GM21619 (cell line): ENCODE data around the gene OTOF.
"Not testable (repeated sequence)": the region's sequence is repeated elsewhere in the genome, so short reads cannot be mapped to it uniquely, and the experiment has no call there.

Experiments
- ATAC-seq: cut with Tn5 transposase; IDR thresholded peaks from one replicate; pipeline ENCODE4 v1.9.1; 2021; ENCODE audit not compliant: unreplicated experiment

The OTOF gene

DNA sequence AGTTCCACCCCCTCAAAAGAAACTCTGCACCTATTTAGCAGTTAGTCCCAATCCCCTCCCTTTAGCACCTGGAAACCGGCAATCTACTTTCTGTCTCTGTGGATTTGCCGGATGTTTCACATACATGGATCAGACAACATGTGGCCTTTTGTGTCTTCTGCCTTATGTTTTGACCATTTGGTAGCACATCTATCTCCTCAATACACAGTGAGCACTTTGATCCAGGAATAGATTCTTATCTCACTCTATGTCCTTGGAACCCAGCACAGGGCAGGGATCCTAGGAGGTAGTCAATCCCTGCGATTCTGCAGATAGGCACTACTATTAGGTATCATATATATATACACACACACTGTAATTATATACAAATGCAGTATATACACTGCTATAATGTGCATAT, 3.8 kb upstream of the OTOF start:
- ATAC-seq = no peak

DNA sequence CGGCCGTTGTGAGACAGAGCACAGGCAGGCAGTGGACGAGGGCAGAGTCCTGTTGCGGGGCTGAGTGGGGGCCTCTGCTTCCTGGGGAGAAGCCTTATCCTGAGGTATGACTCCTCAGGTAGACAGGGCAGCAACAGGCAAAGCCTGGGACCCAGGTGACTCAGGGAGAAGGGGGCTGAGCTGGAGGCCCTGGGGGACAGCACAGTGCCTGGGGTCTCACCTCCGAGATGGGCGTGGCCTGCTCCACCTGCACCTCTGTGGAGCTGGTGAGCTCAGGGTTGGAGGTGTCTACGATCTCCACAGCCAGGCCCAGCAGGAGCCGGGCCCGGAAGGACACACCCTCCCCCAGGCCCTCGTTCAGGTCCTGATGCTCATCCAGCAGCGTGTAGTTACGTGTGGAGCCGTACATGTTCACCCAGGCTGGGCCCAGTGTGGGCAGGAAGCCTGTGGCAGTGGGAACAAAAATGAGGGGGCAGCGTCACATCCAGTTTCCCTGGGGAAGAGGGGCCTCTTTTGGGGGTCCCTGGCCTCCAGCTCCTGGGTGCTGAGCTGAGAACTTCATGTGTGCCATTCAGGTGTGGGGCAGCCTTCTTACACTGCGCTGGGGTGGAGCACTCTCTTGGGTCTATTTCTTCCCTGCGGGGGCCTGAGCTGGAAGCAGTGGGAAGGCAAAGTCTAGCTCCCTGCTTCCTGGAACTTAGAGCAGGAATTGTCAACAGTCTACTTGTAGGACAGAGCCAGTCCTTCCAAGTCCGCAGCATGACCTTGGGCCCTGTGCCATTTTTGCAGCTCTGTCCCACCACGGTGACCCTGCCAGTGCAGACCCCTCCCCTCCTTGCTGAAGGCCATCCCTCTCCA, 2.9 kb upstream of the OTOF start:
- no peak for ATAC-seq

DNA sequence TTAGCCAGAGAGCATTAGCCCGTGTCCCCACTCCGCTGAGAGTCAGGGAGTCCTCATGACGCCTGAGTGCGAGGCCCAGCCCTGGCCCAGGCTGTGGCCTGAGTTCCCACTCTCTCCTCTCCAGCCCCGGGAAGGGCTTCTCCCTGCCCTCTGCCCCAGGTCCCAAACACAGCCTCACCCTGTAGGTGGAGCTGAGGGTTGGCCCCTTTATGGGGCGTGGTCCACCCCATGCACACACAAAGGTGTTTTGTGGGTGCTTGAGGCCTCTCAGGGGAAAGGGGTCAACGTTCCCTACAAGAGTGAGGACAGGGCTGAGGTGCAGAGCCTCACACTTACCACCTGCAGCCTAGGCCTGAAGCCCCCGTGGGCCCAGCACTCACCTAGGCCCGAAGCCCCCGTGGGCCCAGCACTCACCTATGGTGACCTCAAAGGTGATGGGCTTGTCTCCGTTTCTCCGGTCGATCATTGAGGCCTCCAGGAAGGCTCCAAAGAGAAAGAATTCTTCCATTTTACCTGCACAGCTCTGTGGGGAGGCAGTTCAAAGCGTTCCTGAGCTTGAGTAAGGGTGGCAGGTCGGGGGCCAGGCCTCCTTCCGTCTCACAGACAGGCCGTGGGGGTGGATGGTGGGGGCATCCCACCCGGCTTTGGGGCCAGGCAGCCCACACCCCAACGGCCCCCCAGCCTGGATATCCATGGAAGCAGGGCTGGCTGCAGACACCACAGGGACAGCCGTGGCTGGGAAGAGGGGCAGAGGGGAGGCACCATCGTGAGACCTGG, 2.1 kb upstream of the OTOF start:
- ATAC-seq = no peak

DNA sequence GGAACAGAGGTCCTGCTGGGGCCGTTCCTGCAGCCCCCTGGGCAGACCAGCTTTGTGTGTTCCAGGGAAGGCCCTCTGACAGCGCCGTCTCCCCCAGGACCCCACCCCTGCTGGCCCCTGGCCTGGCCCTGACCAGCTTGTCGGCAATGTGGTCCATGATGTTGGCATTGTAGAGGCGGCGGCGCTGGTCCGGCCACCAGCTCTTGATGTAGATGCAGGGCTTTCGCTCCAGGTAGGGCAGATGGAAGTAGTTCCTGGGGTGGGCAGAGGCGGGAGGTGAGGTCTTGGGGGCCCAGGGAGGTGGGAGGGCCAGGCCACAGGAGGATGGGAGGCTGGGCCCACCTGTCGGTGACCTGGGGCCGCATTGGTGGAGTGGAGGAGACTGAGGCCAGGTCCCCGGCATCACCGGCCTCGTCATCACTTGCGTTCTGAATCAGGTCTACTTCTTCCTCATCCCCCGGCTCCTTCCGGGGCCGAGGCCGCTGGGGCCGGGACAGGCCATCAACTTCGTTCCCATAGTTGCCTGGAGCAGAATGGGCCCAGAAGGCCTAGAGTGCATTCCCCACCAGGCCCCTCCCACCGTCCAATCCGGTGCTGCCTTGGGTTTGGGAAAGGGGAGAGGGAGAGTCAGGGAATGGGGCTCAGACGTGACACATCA, 1.3 kb upstream of the OTOF start:
- ATAC-seq = no peak

DNA sequence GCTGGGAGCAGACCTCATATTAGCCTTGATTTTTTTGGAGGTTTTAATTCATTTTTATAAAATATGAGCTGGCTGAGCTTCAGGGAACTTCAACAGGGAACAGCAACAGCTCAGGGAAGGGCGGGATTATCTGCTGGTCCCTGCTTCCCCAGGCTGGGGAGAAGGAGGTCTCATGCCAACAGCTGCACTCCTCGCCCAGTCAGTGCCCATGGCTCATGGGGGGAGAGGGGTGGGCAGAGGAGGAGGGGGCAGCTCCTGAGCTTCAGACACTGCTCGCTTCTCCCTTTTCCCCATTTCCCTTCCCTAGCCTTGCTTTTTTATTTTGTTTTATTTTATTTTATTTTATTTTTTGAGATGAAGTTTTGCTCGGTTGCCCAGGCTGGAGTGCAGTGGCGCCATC, 442 bp upstream of the OTOF start:
- no peak for ATAC-seq

DNA sequence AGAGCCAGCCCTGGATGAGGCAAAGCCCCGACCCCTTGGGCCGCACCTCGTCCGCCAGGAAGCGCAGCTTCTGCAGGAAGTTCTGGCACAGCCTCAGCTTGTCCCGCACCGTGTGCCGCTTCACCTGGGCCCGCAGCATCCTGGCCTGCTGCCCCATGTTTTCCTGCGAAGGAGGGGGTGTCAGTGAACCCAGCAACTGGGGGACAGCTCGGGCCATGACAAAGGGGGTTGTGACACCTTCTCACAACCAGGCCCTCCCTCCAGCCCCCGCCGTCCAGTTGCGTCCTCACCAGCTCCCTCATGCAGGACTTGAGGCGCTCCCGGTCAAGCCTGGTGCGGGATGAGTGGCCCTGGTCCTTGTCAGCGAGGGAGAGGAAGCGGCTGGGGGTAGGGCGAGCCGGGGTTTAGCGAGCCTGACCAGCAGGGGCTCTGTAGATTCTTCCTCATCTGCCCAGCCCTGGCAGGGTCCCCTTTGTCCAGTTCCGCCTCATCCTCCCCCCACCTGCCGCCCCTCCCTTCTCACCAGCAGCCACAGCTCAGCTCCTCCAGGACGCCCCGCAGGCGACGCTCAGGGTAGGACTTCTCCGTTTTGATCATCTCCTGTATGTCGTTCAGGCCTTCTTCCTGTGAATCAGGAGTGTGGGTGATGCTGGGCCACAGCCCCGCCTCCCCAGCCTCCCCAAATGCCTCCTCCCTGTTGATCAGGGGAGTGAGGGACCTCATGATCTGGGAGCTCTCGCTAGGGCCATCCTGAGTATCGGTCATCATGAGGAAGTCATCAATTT, 606 bp downstream of the OTOF start:
- ATAC-seq = no peak

DNA sequence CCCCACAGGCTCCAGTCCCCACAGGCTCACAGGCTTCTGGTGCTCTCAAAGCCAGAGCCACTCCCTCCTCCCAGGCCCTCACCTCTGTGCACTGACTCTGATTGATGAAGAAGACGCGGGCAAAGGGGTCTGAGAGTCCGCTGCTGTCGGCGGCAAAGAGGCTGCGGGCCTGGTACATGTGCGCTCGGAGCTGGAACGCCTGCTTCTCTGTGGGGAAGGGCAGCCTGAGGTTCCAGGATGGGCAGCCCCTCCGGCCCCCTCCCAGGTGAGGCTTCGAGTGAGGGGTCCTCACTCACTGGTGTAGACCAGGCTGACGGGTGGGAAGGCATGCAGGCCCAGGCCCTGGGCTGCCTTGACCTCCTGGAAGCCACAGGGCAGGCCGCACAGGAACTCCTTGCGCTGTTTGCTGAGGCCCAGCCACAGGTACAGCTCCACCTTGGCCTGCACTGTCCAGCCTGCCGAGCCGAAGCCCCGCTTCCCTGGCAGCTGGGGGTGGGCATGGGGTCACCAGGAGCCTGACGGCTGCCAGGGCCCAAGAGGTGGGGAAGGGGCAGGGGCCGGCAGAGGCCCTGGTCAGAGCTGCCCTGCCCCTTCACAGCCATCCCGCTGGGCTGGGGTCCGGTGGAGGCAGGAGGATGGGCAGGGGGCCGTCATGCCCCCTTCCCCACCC, 2.0 kb downstream of the OTOF start:
- ATAC-seq = no peak

DNA sequence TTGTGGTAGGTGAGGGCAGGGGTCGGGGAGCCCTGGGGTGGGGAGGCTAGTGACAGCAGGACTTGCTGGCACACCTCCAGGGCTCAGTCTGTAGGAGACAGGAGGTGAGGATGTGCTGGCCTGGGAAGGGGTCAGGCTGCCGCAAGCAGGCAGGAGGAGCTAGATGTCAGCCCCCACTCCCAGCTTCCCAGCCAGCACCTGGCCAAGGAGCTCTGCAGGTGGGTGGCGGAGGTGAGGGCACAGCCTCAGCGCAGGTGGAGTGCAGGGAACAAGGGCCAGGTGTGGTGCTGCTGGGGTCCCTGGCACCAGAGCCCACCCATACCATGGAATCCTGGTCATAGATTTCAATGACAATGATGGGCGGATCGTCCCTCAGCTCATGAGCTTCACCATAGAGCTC, 2.9 kb downstream of the OTOF start:
- ATAC-seq = no peak

DNA sequence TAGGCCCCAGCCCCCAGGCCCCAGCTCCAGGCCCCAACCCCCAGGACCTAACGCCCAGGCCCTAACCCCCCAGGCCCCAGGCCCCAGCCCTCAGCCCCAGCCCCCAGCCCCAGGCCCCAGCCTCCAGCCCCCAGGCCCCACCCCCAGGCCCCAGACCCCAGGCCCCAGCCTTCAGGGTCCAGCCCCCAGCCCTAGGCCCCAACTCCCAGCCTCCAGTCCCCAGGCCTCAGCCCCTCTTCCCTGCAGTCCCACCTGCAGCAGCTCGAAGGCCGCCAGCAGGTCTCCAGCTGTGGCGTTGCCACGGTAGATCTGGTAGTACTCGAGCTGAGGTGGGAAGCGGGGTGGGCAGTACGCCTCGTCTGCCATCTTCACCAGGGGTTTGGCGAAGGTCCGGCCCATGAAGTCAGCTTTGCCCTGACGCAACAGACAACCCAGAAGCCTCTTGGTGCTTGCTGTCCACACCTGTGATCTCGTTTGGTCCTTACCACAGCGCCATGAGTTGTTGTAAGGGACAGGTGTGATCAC, 3.6 kb downstream of the OTOF start:
- no peak for ATAC-seq

DNA sequence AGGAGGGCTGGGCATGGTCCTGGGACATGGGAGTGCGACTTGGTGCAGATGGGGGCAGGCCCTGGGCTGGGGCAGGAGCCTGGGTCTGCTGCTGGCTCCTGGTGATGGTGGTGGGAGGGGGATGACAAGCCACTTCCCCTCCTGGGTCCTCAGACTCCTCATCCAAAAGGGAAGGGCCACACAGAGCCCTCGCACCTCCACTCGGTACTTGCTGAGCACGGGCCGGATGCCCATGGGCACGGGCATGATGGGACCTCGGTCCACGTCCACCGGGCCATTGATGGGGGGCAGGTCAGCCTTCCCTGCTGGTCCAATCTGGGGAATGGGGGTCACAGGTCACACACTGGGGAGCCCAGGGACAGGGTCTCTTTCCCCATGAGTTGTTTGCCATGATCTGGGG, 4.1 kb downstream of the OTOF start:
- ATAC-seq = no peak

DNA sequence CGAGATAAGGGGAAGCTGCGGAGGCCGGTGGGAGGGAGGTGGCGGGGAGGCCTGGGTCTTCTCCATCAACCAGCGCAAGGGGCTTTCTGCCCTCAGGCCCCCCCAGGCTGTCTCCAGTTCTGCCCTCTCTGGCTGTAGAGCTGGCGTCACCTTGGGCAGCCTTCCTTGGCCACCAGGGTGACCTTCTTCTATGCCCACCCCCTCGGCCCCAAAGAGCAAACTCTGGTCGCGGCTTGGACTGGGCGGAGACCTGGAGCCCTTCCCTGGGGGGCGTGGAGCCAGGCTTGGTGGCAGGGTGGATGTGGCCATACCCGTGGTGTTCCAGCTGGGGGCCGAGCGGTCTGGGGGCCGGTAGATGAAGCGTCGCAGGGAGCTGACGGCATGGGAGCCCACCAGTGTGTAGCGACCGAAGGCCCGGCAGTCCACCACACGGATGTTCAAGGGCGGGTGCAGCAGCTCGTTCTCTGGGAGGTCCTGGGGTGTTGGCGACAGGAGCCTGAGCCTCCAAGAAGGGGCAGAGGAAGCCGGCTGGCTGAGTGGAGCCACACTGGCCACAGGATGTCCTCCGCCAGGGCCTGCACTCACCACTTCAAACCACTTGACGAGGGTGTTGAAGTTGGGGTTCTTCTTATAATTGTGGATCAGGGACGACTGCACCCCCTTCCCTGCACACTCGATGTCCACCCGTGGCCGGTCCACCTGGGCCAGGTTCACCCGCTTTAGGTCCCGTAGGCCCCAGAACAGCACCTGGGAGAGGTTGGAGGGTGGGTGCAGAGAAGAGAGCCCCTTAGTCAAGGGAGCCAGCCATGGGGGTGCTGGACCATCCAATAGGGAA, 4.9 kb downstream of the OTOF start:
- ATAC-seq = no peak

DNA sequence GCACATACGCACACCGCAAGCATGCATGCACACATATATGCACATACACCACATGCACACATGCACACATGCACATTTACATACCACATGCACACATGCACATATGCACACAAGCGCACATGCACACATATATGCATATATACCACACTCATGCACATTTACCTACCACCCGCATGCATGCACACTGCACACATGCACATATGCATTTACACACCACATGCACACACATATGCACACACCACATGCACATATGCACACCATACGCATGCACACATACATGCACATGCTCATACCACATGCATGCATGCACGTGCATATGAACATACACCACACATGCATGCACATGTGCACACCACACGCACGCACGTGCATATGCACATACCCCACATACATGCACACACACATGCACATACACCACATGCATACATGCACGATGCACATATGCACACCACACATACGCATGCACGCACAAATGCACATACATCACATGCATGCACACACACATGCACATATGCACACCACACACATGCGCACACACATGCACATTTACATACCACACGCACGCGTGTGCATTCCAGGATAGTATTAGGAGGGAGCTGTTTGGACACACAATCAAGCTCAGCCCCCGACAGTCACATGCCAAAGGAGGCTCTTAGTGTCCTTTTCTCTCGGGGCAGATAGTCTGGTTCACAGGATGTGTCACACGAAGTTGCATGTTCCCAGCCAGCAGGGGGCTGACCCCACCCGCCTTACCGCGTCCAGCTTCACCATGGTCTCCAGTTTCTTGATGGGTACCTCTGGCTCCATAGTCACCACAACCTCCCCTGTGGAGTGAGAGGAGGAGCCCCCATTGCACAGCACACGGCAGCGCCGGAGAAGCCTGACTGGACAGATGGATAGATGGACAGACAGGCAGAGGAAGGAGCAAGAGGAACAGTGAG, 5.9 kb downstream of the OTOF start:
- no peak for ATAC-seq

DNA sequence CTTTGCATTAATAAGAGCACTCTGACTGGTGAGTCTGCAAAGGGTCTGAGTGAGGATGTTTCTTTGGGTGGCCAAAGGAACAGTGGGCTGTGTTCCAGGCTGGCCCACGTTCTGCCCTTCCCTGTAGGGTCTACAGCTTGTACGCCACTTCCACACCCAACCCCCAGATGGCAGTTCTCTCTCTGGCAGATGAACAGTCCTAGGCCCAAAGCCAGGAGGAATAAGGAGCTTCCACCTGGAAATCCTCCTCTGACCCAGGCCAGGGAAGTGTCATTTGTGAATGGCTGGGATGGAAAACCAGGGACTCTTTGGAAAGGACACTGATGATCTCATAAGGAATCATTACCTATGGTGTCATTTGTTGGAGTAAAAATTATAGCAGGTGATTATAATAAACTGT, 6.6 kb downstream of the OTOF start:
- no peak for ATAC-seq

DNA sequence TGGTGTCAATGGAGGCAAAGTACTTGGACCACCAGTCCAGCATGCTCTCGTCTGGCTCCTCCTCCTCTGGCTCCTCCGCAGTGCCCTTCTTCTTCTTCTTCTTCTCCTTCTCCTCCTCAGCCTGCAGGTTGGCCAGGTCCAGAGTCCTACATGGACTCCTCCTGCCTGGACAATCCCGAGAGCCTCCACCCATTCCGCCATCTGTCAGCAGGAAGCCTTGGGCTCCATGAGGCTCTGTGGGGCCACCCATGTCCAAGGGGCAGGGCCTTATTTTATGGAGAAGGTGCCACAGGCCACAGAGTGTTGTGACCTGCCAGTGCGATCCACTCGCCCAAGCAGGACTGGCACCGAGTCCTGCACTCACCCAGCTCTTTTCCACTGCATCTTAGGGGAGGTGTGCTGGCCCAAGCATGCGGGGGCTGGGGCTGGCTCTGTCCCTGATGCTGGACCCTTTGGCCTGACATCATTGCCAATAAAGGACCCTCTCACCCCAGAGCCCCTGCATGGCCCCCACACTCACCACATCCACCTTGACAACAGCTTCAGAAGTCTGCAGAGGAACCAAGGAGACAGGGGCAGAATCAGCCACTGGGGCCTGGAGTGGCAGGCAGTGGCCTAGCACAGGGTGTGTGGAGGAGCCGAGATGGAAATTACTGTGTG, 7.2 kb downstream of the OTOF start:
- no peak for ATAC-seq

DNA sequence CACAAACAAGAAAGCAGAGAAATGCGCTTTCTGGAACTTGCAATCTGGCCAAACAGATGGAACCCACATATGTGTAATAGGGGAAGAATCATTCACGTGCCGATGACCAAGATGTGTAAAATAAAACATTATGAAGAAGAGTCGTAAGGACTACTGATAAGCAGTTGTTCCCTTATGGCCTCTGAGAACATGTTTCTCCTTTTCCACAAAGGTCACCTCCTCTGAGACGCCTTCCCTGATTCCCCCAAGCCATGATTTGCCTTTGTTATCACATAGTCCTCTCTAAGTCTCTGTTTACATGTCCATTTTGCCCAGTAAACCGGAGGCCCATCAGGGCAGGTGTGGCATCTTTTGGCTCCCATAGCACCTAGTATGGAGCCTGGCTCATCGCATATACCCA, 8.0 kb downstream of the OTOF start:
- ATAC-seq = no peak

DNA sequence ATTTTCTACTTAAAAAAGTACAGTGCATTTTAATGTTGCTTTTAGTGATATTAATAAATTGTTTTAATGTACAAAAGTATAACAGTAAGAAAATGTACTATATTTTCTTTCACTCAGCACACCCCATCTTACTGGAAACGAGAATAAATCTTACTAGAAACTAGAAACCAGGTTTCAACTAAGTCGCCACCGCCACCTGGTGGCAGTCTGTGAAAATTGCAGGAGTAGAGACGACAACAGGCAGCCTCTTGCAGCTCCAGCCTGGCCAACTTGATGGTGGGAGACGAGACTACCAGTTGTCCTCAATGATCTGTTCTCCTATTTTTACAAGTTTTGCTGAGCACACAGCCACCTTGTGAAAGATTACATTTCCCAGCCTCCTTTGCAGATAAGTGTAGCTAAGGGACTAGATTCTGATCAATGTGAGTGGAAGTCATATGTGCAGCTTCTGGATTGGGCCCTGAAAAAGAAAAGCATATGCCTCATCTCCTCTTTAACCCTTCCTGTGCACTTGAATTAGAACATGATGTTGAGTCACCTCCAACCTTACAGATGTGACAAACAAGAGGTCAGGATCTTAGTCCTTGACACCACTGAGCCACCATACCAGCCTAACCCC, 8.7 kb downstream of the OTOF start:
- no peak for ATAC-seq

DNA sequence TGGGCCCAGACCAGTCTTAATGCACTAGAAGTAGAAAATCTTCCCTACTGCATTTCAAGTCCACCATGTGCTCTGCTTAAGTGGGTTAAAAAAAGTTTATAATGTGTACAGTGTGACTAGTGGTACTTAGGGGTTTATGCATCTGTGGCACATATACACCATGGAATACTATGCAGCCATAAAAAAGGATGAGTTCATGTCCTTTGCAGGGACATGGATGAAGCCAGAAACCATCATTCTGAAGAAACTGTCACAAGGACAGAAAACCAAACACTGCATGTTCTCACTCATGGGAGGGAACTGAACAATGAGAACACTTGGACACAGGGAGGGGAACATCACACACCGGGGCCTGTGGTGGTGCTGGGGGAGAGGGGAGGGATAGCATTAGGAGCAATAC, 9.4 kb downstream of the OTOF start:
- ATAC-seq = not testable (repeated sequence)
